ENCODE results near the gene EMC8.
A peak's percentile ranks its signal among the peaks of the same experiment; 100 is the strongest.
"Not testable (repeated sequence)": the region's sequence is repeated elsewhere in the genome, so short reads cannot be mapped to it uniquely, and the experiment has no call there.

The EMC8 gene

GRCh38 chr16:85835227-85835751 lies 35.9 kb upstream of the EMC8 start:
- no peak for DNase-seq (ENCODE audit: low spot score)

GRCh38 chr16:85834741-85835140 lies 35.4 kb upstream of the EMC8 start:
- DNase-seq (ENCODE audit: low spot score) = no peak

- no peak for DNase-seq (ENCODE audit: low spot score)
These were observed 34.0 kb upstream of the EMC8 start for GRCh38 chr16:85833219-85833920.

- no peak for DNase-seq (ENCODE audit: low spot score)
These were observed 33.4 kb upstream of the EMC8 start for GRCh38 chr16:85832570-85833218.

GRCh38 chr16:85830821-85831220 lies 31.5 kb upstream of the EMC8 start:
- no peak for DNase-seq (ENCODE audit: low spot score)

DNA sequence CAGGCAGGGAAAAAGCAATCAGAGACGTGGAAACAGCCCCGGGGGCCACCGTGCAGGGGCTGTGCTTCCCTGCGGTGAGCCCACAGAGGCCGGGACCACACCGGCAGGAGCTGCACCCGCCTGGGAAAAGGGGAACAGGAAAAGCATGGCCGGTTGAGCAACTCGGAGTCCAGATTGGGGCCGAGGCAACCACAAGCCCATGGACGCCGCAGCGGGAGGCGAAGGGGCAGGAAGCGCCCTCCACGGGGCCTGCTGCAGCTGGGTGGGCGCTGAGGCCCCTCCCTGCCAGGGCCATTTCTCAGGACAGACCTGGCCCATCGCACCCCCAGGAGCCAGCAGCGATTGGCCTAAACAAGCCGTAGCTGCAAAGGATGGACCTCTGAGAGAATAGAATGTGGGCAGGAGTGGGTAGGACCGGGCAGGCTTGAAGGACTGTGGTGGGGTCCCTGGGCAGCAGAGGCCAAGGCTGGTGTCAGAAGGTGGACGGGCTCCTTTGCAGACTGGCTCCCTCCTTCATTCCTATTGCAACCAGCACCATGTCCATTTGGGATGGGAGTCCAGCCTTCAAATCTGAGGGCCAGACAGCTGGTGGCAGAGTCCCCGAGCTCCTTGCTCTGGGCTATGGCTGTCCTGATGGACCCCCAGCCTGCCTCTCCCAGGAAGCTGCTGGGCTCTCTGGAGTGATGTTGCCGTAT lies 30.6 kb upstream of the EMC8 start:
- no peak for DNase-seq (ENCODE audit: low spot score)

DNA sequence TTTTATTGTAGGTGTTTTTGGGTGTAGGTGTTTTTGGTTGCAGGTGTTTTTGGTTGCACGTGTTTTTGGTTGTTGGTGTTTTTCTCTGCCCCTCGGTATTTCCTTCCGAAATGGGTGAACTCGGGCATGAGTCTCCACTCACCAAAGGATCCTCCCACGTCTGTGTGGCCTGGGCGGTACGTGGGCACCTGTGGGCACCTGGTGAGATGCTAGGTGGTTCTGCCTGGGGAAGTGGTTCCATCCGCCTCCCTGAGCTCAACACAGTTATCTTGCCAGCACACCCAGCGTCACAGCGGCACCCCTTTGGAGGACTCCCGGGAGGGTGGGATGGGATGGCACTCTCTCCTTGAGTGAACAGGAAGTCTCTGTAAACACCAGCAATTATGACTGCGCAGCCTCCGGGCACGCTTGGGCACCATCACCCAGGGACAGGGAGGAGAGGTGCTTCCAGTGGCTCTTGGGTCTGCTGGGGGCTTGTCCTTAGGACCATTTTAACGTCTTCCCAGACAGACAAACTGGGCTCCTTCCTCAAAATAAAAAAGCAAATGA lies 29.9 kb upstream of the EMC8 start:
- DNase-seq (ENCODE audit: low spot score) = no peak

DNA sequence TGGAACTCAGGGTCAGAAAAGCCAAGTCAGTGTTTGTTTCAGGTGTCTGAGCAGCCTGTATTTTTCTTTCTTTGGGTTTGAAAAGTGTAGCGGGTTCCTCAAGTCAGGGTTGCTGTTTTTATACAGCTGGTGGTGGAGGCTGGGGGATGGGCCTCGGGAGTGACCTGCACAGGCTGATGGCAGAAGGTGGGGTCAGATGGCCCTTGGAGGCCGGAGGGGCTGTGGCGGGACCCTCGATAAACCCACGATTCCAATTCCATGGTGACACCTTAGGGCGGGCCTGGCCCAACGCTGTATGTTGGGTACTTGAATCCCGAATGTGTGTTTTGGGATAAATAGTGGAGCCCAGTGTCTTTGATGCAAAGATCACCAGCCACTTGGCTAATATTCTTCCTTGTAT lies 28.8 kb upstream of the EMC8 start:
- DNase-seq (ENCODE audit: low spot score) = no peak

- no peak for DNase-seq (ENCODE audit: low spot score)
These were observed 27.4 kb upstream of the EMC8 start for GRCh38 chr16:85826686-85827247.

DNA sequence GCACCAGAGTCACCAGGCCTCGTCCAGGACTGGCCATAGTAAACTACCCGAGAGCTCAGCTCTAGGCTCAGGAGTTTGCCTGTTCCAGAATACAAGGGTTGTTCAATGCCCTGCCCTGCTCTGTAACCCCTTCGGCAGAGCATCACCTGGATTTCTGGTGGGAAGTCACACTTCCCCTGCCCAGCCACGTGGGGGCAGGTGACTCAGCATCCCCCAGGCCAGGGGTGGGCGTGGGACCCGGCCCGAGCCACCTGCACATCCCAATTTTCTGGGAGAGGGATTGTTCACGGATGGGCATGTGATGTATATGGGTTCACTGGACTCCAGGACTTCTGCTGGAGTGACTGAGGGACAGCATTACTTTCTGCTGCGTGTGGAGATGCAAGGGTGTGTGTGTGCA lies 26.0 kb upstream of the EMC8 start:
- DNase-seq (ENCODE audit: low spot score) = no peak

- DNase-seq (ENCODE audit: low spot score) = no peak
These were observed 25.1 kb upstream of the EMC8 start for GRCh38 chr16:85824161-85825135.

GRCh38 chr16:85823328-85823920 lies 24.1 kb upstream of the EMC8 start:
- DNase-seq (ENCODE audit: low spot score) = no peak

- no peak for DNase-seq (ENCODE audit: low spot score)
These were observed 22.8 kb upstream of the EMC8 start for GRCh38 chr16:85822145-85822544.

DNA sequence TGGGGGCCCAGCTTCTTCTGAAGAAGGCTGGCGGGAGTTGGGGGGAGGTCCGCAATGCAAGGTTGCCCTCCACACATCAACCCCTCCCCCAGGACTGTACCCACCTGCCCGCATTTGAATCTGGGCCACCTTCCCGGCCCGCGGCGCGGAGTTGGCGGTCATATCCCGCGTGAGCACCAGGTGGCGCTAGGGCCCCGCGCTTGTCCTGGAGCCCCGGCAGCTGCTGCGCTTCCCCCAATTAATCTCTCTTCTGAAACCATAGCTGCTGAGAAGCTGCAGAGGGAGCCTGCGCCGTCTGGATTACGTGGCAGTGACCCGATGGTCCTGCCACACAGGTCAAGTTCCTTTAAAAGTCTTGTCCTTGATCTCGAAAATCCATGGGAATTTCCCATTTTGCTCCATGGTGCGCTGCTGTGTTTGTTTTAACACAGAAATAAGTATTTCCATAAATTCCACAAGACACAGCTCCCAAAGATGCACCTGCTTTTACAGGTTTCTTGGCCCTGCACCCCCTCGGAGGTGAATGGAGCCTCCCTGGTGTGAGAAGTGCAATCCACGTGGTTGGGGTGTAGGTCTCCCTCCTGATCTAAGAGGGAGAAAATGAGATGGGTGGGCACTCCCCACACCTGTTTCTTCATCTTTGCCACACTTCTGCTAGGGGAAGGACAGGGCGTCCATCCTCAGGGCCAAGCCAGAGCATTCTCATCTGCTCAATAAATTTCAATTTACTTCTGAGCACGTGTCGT lies 22.2 kb upstream of the EMC8 start:
- DNase-seq (ENCODE audit: low spot score) = peak; percentile 76

- no peak for DNase-seq (ENCODE audit: low spot score)
These were observed 21.4 kb upstream of the EMC8 start for GRCh38 chr16:85820604-85821372.

GRCh38 chr16:85819771-85820170 lies 20.4 kb upstream of the EMC8 start:
- DNase-seq (ENCODE audit: low spot score) = no peak

- peak; percentile 88 for DNase-seq (ENCODE audit: low spot score)
These were observed 19.9 kb upstream of the EMC8 start for GRCh38 chr16:85819245-85819644.

DNA sequence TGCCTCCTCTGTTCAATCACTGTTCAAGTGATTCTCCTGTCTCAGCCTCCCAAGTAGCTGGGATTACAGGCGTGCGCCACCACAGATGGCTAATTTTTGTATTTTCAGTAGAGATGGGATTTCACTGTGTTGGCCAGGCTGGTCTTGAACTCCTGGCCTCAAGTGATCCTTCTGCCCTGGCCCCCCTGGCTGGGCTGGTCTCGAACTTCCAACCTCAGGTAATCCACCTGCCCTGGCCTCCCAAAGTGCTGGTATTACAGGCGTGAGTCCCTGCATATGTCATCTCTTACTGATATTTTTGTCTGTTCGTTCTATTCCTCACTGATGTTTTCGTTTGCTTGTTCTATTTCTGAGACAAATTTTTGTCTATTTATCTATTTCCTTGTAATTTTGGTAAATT lies 17.9 kb upstream of the EMC8 start:
- not testable (repeated sequence) for DNase-seq (ENCODE audit: low spot score)

- no peak for DNase-seq (ENCODE audit: low spot score)
These were observed 16.8 kb upstream of the EMC8 start for GRCh38 chr16:85816159-85816558.

All from activated CD4-positive, alpha-beta T cell treated with anti-CD3 and anti-CD28 coated beads, Interleukin-2, Interleukin-4, amounts not matched to agents 100 ng/mL and 50 ng/mL, durations not matched to agents 16 hours and 8 hours (primary cell).